ENCODE data around the gene GRIN3A.

- TF ChIP-seq YY1 (IDR thresholded peaks at IDR 0.05; ENCODE audit: insufficient read depth, insufficient read length) (no peak), ZNF274 (IDR thresholded peaks at IDR 0.05; ENCODE audit: low read depth, low read length) (no peak), SUZ12 (IDR thresholded peaks at IDR 0.05; ENCODE audit: extremely low read depth, insufficient read depth, insufficient read length) (no peak)
Observed at GRCh38 chr9:101625876-101626275, 112.6 kb downstream of the GRIN3A start.

All from NT2/D1 (cell line).